SK-N-SH treated with all-trans-retinoic acid at 6 μM for 48 hours (cell line): ENCODE data around the gene CEMIP.

ENCODE experiments used
- CSRNP3 ChIP-seq: fragments of 250-450 bp; sonication (Bioruptor Pico); IDR thresholded peaks from 2 replicates; pipeline ENCODE4 v1.5.1; 2021; ENCODE audit warnings: mild to moderate bottlenecking, moderate library complexity
- ESRRG ChIP-seq: fragments of 250-450 bp; sonication (Bioruptor Pico); IDR thresholded peaks from 2 replicates; pipeline ENCODE4 v1.6.1; 2021; ENCODE audit warnings: mild to moderate bottlenecking
- POU6F1 ChIP-seq: fragments of 250-450 bp; sonication (Bioruptor Pico); IDR thresholded peaks from 2 replicates; pipeline ENCODE4 v1.8.0; 2021; ENCODE audit warnings: low read depth, mild to moderate bottlenecking, moderate library complexity, borderline replicate concordance
- PPARA ChIP-seq: fragments of 250-450 bp; sonication (Bioruptor Pico); IDR thresholded peaks from 2 replicates; pipeline ENCODE4 v1.5.0; 2020; ENCODE audit warnings: mild to moderate bottlenecking, borderline replicate concordance
- RARB ChIP-seq: fragments of 250-450 bp; sonication (Bioruptor Pico); IDR thresholded peaks from 2 replicates; pipeline ENCODE4 v1.8.0; 2021; ENCODE audit warnings: mild to moderate bottlenecking, moderate library complexity
- SNAI2 ChIP-seq: fragments of 250-450 bp; sonication (Bioruptor Pico); IDR thresholded peaks from 2 replicates; pipeline ENCODE4 v1.5.0; 2020; ENCODE audit warnings: mild to moderate bottlenecking, moderate library complexity
- TSHZ2 ChIP-seq: fragments of 250-450 bp; sonication (Bioruptor Pico); IDR thresholded peaks from 2 replicates; pipeline ENCODE4 v1.5.0; 2020; ENCODE audit warnings: mild to moderate bottlenecking, moderate library complexity
- ZC3H10 ChIP-seq: fragments of 250-450 bp; sonication (Bioruptor Pico); IDR thresholded peaks from 2 replicates; pipeline ENCODE4 v1.5.1; 2021; ENCODE audit warnings: mild to moderate bottlenecking, moderate library complexity
- ZFP3 ChIP-seq: fragments of 250-450 bp; sonication (Bioruptor Pico); IDR thresholded peaks from 2 replicates; pipeline ENCODE4 v1.5.0; 2020; ENCODE audit warnings: mild to moderate bottlenecking, moderate library complexity
- ZFP30 ChIP-seq: fragments of 450-650 bp; formaldehyde crosslinking; IDR thresholded peaks from 2 replicates; pipeline ENCODE4 v1.5.0; 2022; ENCODE audit warnings: mild to moderate bottlenecking, moderate library complexity
- ZNF70 ChIP-seq: fragments of 450-650 bp; formaldehyde crosslinking; IDR thresholded peaks from 2 replicates; pipeline ENCODE4 v1.5.0; 2020; ENCODE audit warnings: mild to moderate bottlenecking, moderate library complexity

GRCh38 chr15:80937718-80938117 lies 158.5 kb downstream of the CEMIP start:
- TF ChIP-seq RARB (CRISPR knock-in tag) (no peak), ESRRG (CRISPR knock-in tag) (no peak), ZFP30 (CRISPR knock-in tag) (no peak), ZFP3 (CRISPR knock-in tag) (no peak), TSHZ2 (no peak), ZC3H10 (no peak), CSRNP3 (no peak), ZNF70 (CRISPR knock-in tag) (no peak), PPARA (CRISPR knock-in tag) (no peak), POU6F1 (CRISPR knock-in tag) (no peak), SNAI2 (CRISPR knock-in tag) (no peak)
